ENCODE measurements around the gene UFC1.
A peak's percentile ranks its signal among the peaks of the same experiment; 100 is the strongest.

Gene UFC1

GRCh38 chr1:161172349-161172748 is 18.6 kb downstream of the UFC1 start:
- DNase-seq: no peak

GRCh38 chr1:161172776-161173376 is 19.1 kb downstream of the UFC1 start:
- no peak for DNase-seq

- no peak for DNase-seq
Observed at GRCh38 chr1:161173711-161174110, 19.9 kb downstream of the UFC1 start.

DNA sequence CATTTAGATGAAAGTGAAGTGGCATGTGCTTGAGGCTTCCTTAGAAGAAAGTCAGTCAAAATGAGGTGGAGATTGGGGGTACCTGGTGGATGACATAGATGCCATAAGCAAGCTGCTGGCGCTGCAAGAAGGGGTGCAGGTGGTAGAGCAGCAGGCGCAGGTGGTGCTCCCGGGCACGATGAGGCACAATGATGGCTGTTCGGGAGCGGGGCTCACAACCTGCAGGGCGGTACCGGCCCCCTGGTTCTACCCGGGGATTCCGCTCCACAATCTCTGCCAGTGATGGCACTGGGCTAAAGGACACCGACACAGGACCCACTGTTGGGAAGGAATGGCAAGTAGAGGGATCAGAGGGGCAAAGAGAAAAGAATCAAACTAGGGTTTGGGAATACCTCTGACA is 21.1 kb downstream of the UFC1 start:
- no peak for DNase-seq

- no peak for DNase-seq
Observed at GRCh38 chr1:161175771-161176453, 22.1 kb downstream of the UFC1 start.

- no peak for DNase-seq
Observed at GRCh38 chr1:161176468-161177111, 22.8 kb downstream of the UFC1 start.

GRCh38 chr1:161177112-161177935 is 23.5 kb downstream of the UFC1 start, which contains the start of gene B4GALT3:
B4GALT3 (minus strand) TSS chr1:161177507; CDS start chr1:161176060, 1,447 bp downstream.
- DNase-seq: peak; percentile 70

DNA sequence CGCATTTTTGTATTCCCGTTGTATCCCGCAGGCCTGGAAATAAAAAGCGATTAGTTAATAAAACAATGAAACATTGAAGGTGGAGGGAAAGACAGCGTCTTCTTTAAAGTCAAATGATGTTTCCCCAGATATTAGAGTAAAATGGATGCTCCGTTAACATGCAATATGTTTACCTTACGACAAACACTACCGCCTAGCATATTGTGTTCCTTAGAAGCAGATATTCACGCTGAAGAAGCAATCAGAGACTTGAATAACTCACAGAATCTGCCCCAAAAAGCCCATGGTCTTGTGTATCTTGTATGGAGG is 24.1 kb downstream of the UFC1 start:
- no peak for DNase-seq

DNA sequence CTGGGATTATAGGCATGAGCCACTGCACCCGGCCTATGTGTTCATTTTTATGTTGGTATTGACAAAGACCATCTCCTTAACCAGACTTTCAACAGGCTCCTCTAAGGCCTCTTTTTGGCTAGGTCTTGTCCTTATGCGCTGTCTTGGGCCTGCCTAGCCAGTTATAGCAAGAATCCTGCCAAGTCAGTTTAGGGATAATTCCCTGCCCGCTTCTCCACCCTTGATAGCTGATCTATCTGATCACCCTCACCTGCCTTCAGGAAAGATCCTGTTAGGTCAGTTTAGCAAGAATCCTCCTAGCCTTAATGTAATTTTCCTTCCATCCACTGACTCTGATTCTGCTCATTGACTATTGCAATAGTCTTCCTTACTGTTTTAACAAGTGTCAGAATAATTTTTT is 25.9 kb downstream of the UFC1 start:
- DNase-seq: no peak

GRCh38 chr1:161180639-161181038 is 26.9 kb downstream of the UFC1 start:
- no peak for DNase-seq

DNA sequence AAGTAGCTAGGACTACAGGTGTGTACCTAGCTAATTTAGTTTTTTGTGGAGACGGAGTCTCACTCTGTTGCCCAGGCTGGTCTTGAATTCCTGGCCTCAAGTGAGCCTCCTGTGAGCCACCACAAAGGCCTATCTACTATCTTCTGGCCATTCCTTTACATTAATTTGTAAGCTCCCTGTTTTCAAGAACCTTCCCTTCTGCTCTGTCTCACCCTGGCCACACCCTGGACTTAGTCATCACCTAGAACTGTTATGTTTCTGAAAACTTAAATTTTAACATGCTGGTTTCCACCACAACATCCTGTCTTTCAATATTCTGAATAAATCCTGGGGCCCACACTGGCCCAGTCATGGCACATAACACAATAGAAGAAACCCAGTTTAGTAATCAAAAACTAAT is 28.4 kb downstream of the UFC1 start:
- no peak for DNase-seq

DNA sequence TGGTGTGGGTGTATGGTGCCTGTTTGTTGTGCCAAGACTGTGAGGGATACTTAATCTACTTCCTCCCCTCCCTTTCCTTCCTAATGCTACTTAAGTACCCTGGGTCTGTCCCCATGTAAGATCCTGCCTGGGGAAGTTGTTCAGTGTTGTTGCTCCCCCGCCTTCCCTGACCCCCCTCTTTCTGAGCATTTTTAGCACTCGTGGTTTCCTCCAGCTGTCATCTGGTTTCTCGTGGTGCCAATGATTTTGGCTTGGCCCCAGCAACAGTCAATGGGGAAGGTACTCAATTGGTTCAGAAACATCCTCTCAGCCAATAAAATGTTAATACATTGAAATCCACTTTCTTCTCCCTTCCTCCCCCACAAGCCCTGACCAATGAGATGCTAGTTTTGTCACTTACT is 31.5 kb downstream of the UFC1 start:
- no peak for DNase-seq

GRCh38 chr1:161185732-161186311 is 32.0 kb downstream of the UFC1 start:
- no peak for DNase-seq

GRCh38 chr1:161187311-161187710 is 33.5 kb downstream of the UFC1 start:
- no peak for DNase-seq

DNA sequence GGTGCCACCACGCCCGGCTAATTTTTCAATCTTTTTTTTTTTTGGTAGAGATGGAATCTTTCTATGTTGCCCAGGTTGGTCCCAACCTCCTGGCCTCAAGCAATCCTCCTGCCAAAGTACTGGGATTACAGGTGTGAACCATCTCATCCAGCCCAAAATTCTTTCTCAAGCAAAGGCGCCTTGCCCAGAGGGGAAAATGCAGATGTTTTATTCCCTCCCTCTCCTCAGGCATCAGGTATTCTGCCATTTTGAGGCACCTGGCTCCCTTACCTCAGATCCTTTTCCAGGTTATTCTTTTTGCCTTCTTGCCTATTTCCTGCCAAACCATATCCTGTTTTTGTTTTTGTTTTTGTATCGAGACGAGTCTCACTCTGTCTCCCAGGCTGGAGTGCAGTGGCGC is 34.6 kb downstream of the UFC1 start:
- DNase-seq: no peak

DNA sequence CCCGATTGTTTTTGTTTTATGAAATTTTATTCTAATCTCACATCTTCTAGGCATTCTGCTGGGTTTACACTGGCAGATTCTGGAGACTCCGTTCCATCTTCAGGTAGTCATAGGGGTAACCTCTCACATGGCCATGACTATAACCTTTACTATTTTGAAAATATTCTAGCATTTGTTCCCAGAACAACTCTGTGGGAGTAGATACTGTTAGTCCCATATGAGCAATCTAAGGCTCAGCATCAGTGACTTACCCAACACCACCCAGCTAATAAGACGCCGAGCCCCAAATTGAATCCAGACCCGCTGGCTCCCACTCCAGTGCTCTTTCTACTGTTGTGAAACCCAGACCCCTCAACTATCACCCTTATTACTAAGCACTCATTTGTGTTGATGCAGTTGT is 35.3 kb downstream of the UFC1 start:
- DNase-seq: no peak

DNA sequence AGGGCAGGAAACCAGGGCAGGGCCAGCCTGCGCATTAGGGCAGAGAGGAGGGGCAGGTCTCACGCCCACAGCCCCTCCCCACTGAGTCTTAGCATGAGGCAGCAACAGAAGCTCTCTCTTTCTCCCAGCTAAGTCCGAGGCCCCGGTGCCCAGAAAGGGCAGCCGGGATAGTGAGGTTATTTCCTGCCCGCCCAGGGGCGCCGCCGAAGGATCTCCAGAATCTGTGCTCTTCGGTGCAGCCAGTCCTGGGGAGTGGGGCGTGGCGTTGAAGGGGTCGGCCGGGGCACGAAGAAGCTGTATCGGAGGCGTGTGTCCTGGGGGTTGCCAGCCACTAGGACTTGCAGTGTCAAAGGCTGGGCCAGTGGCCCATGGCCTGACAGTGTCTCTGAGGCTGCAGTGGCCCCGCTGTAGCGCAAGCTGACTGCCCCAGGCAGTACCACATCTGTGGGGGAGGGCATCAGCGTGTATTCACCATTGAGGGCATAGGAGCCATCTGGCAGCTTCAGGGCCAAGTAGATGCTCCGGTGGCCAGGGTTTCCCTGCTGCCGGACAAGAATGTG is 37.3 kb downstream of the UFC1 start:
- DNase-seq: no peak

DNA sequence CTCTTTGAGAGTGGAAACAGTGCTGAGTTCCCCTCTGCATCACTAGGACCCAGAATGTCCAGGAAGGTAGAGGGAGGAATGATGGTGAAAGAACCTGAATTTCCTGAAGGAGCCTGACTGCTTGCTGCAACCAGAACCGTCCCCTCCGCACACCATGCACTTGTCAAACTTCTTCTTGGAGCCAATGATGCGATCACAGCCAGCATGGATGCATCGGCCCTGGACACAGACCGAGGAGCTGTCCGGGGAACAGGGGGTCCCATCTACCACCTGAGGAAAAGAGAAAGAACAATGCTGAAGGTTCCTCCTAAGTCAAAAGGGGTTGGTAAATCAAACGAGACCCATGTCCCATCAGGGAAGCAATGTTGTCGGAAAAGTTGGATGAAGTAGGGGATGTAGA is 38.2 kb downstream of the UFC1 start:
- no peak for DNase-seq

- no peak for DNase-seq
Observed at GRCh38 chr1:161192476-161193465, 39.0 kb downstream of the UFC1 start.

DNA sequence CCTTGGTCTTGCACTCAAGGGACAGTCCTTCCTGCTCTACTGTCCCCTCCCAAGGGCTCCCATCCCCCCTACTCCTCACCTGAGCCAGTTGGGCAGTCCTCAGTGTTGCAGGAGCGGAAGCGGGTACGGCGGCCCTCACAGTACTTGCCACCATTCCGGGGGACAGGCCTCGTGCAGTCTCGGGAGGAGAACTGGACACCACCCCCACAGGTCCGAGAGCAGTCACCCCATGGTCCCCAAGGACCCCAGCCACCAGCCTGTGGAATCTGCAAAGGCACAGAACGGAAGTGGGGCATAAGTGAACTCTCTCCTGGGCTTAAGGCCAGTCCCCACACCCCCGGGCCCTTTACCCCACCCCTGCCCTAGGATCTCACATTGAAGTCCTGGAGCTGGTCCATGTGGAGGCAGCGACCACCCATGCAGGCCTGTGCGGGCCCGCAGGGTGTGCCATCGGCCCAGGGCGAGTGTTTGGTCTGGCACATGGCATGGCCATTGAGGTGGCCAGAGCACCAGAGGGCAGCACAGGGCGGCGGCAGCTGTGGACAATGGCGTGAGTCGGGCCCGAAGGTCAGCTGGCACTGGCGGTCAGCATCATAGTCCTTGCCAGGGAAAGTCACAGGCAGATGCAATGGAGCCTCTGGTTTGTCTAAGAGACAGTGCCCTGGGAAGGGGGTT is 39.9 kb downstream of the UFC1 start:
- no peak for DNase-seq

DNA sequence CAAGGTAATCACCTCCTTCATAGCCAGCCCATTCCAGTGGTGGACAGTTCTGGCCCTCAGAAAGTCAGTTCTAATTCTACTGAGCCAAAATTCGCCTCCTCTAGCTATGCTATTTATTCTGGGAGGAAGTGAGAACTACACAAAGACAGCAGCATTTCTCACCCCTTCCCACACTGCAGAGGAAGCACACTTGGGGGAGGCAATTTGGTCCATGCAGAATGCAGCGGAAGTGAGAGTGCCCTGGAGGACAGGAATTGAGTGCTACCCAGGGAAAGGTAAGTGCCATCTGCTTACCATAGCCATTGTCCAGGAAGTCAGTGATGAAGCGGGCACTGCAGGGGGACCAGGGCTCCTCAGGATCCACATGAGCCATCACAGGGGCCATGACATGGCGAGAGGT is 41.4 kb downstream of the UFC1 start:
- DNase-seq: no peak

Measured in GOT3 (cell line).